ENCODE results near the gene MYO9A.

The MYO9A gene

DNA sequence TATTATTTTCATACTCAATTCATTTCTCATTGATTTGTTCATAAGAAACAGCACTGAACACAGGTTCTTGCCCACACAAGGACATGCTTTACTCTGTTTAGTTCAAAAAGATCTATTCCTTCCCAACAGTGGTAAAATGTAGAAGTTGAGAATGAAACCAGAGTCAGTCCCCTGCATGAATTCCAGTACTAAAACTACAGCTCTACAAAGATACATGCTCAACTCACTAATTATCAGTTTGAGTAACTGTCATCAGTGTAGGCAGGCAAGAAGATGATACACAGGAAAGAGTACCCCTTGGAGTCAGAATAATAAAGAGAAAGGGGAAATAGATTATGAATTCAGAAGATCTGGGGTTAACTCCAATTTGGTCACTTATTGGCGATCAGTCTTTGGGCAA lies 264.4 kb downstream of the MYO9A start:
- no peak for DNase-seq (ENCODE audit: low spot score)

DNA sequence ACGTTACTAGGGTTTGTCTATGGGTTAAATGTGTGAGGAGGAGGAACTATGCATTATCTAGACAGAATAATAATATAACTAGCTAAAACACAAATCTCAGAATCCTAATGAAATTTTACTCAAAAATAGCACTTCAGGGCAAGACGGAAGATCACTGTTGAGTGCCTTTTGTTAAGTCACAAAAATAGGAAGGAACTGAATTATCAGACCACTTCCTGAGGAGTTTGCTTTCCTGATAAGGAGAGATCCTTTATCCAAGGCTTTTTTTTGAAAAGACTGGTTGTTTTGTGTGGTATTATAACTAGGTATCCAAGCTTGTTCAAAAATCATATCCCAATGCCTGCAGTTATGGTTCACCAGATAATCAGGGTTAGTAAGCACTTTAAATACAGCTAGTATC lies 273.0 kb downstream of the MYO9A start:
- DNase-seq (ENCODE audit: low spot score), result no peak

DNA sequence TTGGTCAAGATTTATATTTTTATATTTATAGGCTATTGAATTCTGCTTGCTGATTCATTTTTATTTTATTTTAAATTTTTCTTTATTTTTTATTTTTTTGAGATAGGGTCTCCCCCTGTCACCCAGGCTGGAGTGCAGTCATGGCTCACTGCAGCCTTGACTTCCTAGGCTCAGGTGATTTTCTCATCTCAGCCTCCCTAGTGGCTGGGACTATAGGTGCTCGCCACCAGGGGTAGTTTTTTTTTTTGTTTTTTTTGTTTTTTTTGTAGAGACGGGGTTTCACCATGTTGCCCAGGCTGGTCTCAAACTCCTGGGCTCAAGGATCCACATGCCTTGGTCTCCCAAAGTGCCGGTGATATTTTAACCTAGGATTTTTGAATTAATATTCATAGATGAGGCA lies 276.4 kb downstream of the MYO9A start:
- no peak for DNase-seq (ENCODE audit: low spot score)

DNA sequence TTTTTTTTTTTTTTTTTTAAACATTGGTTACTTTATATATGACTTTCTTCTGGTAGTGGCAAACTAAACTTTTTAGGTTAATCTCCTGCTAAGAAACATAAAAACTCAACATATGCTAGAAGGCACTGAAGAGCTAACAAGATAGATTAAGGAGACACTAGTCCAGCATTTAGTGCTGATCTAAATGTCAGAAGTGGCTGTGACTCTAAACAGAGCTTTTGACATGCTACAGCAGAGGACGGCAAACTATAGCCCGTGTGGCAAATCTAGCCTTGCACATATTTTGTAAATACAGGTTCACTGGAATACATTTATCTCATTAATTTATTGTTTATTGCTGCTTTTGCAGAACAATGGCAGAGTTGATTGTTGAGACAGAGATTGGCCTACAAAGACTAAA lies 287.0 kb downstream of the MYO9A start:
- no peak for DNase-seq (ENCODE audit: low spot score)

DNA sequence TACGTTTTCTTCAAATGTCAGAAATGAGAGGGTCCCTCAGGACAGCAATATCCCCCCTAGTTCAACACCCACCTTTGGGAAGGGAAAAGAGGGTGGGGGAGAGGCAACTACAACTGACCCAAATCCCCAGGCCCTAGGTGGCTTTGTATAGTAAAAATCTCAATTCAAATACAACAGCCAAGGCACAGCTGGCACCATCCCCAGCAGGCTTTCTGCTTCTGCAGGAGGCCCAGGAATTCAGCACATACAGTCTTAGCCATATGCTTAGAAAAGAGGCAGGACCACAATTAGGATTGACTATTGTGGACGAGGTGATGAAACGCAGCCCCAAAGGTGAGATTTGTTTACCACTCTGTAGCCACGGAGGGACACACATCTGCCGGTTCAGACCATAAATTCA lies 291.8 kb downstream of the MYO9A start:
- DNase-seq (ENCODE audit: low spot score), result no peak

DNA sequence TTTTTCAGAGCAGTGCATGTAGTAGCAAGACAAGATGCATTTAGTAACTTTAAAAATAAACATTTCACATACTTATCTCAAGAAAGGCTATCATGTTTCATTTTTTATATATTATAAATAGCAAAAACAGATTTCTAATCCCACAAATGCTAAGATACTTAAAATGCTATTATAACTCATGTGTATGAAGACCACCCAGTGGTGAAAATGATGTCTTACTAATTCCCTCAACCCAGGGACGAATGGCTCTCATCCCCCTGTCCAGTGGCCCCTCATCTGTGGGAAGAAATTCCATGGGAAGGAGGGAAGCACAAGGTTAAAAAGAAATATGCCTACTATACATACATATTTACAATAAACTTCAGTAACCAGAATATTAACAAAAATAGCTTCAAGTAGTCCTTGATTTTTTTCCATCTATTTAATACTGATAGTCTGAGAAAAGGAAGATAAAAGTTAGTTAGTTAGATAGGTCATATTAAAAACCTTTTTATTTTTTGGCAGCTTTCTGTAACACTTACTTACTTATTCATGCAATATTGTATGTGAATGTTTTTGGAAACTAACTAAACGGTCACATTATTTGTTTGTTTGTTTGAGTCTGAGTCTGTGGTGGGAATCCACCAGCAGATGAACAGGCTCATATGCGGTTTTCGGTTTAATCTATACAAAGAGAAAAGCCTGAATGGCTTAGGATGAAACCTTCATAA lies 292.8 kb downstream of the MYO9A start:
- no peak for DNase-seq (ENCODE audit: low spot score)

DNA sequence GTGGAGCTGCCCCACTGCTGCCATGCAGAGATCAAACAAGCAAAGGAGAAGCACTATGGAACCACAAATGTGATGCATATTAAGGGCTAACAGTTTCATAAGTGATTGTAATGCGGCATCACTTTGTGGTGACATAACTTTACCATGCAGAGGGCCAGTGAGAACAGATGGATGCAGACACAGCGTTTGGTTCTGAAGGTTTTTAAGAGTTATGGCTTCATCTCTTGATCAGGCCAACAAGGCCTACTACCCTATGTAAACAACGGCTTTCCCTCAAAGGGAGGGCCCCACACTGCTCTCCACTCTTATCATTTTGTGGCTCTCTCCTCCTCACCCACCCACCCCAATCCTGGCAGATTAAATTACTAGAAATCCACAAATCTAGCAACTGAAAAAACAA lies 294.1 kb downstream of the MYO9A start:
- no peak for DNase-seq (ENCODE audit: low spot score)

DNA sequence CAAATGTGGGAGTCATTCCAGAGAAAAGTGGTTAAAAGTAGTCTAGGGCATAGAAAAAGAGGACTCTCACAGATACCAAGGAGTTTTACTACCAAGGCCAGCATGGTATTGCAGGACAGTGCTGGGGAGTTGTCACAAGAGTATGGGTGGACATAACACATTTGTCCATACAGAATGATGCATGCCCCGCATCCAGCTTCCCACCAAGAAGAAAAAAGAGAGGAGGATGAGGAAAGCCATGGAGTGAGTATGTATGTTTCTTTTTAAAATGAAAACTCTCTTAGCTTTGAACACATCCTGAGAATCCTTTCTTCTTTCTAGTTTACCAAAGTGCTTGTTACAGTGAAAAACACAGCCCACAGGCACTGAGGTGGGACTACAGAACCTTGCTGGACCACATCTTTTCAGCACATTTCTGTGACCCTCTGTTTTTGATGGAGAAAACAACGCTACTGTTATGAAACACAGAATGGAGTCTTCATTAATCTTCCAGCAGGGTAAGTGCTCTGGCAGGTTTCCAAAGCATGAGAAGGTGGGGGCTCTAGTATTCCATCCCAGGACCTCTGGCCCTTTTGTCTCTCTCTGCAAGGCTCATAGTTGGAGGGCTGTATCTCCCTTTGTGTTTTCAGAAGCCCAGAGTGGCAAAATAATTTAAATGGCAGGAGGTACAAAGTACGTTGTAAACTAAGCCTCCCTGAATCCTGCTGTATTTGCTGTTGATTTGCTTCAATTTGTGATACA lies 294.9 kb downstream of the MYO9A start:
- DNase-seq (ENCODE audit: low spot score), result no peak

DNA sequence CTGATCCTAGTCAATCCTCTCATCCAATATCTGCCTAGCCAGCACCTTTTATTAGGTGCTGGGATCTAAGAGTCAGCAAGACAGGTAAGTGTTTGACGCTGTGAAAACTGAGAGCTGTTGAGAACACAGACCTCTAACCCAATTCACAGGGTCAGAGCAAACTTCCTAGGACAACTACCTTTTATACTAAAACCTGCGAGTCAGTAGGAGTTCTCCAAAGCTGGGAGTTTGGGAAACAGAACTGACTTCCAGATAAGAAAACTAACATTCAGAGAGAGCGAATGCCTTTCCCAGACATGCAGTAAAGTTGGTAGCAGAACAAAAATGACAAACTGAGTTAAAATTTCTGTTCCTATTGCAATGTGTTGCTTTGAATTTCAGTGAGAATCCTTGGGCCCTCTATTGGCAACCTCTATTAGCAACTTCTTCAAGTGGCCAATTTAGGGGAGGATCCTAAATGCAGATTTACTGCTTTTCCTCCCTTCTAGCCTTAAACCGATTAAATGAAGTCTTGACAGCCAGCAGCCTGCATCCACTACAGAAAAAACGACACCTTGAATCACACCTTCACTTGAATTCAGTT lies 296.3 kb downstream of the MYO9A start:
- DNase-seq (ENCODE audit: low spot score), result no peak

DNA sequence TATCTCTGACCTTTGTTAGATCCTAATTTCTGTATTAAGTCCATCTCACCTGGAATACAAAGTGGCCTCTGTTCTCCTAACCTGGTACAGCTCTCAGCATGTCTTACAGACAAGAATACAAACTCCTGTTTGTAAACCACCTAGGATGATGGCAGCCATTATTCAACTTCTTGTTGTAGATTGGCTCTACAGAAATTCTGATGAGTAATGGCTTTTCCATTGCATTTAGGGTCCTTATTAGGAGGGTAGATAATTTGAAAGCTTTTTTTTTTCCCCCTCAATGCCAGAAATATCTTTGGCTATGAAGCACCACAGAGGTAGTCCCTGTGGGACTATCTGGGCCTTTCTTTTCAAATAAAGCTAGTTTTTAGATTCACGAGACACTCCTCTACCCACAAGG lies 297.8 kb downstream of the MYO9A start:
- no peak for DNase-seq (ENCODE audit: low spot score)

DNA sequence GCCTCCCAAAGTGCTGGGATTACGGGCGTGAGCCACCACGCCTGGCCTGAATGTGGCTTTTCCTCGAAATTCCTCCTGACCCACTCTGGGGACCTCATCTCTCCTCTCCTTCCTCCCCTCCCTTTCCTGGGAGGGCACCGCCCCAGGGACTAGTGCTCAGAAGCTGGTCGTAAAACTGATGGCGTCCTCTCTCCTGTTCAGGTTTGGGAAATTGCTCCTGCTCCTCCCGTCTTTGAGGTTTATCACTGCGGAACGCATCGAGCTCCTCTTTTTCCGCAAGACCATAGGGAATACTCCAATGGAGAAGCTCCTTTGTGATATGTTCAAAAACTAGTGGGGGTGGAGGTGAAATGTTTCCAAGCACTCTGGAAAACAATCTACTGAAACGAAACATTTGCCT lies 300.6 kb downstream of the MYO9A start:
- no peak for DNase-seq (ENCODE audit: low spot score)

DNA sequence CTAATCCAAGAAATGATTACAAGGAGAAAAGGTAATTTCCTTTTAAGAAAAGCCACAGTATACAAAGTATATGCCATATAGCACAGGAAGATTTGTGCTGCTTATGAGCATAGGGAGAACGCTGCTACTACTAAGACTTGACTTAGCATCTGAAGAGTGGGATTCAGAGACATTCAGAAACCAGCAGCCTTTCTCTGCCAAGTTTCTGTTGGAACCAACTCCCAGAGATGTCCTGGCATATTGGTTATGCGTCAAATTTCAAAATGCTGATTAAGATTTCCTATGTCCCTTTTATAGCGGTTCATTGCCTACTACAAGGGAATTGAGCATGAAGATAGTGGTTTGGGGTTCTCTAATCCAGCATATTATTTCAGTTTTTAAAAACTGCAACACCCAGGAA lies 302.6 kb downstream of the MYO9A start:
- DNase-seq (ENCODE audit: low spot score), result no peak

DNA sequence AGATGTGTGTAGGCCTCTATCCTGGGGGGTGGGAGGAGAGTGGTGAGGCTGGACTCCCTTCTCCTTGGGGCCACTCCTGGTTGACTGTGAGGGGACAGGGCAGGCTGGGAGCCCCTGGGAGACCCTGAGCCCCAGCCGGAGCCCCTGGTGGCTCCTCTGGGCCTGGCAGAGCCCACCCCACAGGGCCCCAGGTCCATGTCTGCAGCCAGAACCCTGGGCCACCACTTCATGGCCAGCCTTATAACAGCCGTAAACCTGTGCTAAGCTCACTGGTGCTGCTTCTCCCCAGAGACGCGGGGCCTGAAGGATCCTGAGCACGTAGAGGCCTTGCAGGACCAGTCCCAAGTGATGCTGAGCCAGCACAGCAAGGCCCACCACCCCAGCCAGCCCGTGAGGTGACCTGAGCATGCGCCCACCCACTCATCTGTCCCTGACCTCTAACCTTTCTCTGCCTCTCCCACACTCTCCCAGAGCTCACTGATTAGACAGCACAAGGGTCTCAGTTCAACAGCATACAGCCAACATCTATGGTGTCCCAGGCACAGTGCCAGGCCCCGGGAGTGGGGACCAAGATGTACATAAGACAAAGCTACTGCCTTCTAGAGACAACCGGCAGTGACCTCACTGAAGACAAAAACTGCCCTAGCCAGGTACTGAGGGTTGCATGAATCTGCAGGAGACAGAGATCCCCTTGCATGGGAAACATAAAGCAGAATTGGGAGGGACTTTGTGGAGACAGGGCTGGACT lies 304.1 kb downstream of the MYO9A start:
- DNase-seq (ENCODE audit: low spot score), result no peak

DNA sequence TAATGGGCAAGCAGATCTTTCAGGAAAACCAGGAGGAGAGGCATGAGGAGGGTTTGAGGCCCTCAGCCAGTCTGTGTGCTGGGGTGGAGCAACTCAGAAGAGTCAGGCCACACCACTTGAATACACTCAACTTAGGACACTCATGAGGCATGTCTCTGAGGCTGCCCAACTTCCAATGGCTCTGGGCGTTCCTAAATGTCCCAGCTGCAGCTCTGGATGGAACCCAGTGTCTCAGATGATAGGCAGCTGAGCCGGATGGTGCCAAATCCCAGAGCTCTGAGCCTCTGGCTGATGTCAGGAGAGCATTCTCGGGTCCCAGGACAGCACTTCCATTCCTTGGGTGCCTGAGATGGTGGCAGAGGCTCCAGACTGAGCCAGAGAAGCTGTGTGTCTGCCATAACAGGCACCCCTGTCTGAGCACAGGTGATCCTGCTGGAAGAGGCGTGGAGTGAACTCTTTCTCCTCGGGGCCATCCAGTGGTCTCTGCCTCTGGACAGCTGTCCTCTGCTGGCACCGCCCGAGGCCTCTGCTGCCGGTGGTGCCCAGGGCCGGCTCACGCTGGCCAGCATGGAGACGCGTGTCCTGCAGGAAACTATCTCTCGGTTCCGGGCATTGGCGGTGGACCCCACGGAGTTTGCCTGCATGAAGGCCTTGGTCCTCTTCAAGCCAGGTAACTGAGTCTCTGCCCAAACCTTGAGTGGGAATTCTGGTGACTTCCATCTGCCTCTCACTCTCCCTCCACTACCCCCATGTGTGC lies 304.8 kb downstream of the MYO9A start:
- DNase-seq (ENCODE audit: low spot score), result no peak

DNA sequence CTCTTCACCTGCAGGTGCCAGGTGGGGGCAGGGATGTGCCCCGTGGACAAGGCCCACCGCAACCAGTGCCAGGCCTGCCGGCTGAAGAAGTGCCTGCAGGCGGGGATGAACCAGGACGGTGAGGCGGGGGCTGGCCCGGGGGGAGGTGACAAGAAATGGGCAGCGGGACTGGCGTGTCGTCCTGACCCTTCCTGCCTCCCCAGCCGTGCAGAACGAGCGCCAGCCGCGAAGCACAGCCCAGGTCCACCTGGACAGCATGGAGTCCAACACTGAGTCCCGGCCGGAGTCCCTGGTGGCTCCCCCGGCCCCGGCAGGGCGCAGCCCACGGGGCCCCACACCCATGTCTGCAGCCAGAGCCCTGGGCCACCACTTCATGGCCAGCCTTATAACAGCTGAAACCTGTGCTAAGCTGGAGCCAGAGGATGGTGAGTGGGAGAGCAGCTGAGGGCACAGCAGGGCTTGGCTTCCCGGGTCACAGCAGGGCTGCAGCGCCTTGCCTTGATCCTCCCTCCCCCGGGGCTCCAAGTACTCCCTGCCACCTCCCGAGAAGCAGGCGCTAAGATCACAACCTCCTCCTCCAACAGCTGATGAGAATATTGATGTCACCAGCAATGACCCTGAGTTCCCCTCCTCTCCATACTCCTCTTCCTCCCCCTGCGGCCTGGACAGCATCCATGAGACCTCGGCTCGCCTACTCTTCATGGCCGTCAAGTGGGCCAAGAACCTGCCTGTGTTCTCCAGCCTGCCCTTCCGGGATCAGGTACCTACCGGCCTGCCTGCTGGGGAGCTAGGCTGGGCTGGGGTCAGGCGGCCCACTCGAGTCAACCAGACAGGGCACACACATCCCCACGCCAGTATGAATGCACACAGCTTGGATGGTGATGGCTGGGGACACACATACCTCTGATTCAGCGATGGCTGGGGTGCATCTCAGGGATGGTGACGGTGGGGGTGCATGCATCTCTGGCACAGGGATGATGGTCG lies 305.9 kb downstream of the MYO9A start:
- DNase-seq (ENCODE audit: low spot score), result no peak

DNA sequence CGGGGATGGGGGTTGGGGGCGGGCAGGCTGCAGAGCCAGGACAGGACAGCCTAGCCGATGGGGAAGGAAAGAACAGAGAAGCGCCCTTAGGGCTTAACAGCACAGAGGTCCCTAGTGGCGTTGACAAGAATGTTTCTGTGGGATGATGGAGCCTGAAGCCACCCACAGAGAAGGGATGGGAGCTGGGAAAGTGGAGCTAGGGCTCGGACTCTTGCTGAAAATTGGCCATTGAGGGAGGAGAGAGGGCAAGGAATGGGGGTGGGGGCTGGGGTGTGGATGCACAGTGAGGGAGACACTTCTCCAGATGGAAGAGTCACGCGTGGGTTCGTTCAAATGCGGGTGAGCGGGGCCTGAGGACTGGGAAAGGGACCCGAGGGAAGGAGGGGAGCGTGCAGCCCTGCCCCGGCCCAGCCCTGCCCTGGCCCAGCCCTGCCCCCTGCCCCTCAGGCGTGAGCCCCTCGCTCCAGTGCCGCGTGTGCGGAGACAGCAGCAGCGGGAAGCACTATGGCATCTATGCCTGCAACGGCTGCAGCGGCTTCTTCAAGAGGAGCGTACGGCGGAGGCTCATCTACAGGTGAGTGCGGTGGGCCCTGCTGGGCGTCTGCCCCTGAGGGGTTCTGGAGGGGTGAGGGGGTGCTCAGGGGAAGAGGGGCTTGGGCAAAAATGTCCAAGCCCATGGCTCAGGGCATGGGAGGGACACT lies 306.8 kb downstream of the MYO9A start:
- DNase-seq (ENCODE audit: low spot score), result no peak

DNA sequence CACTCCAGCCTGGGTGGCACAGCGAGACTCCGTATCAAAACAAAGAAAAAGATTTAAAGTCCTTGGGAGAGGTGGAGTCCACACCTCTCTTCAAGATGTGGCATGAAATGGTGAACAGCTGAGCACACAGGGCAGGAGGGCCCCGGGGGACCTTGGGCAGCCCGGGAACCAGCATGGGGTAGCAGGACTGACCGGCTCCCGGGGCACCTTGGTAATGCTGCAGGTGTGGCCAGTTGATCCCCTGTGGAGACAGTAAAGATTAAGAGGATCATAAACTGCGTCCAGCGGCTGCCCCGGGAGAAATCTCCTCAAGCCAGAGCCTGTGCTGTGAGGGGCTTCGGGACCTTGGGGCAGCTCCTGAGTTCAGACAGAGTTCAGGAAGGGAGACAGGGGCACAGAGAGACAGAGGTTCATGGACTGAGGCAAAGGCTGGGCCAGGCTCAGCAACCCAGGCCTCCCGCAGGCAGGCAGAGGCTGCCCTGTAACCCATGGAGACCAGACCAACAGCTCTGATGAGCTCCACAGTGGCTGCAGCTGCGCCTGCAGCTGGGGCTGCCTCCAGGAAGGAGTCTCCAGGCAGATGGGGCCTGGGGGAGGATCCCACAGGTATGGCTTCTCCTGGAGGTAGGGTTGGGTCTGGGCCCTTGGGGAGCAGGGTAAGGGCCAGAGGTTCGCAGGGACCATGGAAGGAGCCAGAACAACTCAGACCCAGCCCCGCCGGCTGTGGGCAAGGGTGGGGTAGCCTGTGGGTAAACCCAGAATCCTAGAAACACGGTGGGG lies 307.5 kb downstream of the MYO9A start, which contains the start of gene NR2E3:
Gene NR2E3, plus strand, starts transcription at position 299 of the 780 bp plus-strand sequence. Its CDS starts 190 bp downstream, at position 489.
- no peak for DNase-seq (ENCODE audit: low spot score)

DNA sequence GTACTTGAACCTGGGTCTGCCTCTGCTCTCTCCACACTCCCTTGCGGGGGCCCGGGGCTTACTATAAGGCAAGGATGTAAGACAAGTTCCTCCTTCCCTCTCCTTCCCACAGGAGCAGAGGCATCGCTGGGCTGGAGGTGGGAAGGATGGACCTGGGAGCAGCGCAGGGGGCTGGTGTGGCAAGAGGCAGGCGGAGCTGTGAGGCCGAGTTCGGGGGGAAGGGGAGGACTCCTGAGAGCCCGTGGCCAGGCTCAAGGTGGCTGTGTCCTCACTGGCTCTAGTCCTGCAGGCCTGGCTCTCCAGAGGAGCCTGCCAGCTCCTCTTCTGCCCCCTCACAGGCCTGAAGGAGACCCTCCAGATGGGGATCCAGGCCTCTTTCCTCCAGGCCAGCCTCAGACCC lies 308.6 kb downstream of the MYO9A start:
- no peak for DNase-seq (ENCODE audit: low spot score)

DNA sequence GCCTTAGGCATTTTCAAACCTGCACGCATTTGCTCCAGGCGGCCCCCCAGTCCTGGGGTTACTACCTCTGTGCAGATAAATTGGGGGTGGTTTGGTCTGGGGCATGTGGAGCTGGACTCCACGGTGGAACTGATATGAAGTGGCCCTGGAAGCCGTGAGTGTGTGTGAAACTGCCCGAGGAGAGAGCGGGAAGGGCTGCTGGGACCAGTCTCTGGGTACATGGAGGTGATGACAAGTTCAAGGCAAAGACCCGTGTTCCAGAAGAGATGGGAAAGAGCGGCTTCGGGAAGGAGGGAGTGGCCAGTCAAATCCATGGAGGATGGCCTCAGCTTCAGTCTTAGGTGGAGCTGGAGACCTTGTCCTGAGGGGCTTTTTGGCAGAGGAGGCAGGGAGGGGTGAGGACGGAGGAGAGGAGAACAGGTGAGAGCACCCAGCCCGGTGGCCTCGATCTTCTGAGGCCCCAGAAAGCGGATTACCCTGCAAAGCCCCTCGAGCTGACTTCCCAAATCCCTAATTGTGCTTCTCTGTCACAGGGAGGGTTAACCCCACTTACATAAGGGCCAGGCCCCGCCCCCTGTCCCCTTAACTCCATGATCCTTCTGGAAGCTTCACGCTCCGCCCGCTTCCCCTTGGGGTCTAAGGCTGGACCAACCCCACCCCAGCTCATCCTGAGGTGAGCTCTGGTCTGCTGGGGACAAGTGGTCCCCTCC lies 309.5 kb downstream of the MYO9A start:
- DNase-seq (ENCODE audit: low spot score), result no peak

All from COLO829 (cell line).